HG03280 (cell line): Measurements from ENCODE around the gene EME1.

ENCODE experiments used
- ATAC-seq: cut with Tn5 transposase; IDR thresholded peaks from one replicate; pipeline ENCODE4 v1.9.1; 2021; ENCODE audit warnings: mild to moderate bottlenecking, moderate library complexity; ENCODE audit not compliant: unreplicated experiment

The EME1 gene

DNA sequence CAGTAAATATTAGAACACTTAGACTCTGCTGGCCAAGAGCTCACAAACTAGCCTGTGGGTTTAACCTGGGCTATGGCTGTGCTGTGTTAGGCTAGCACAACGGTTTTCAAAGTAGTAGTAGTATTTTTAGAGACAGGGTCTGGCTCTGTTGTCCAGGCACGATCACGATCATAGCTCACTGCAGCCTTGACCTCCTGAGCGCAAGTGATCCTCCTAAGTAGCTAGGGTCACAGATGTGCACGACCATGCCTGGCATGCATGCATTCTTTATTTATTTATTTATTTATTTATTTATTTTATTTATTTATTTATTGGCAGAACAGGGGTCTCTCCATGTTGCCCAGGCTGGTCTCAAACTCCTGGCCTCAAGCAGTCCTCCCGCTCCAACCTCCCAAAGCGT, 10.4 kb upstream of the EME1 start:
- no peak for ATAC-seq

DNA sequence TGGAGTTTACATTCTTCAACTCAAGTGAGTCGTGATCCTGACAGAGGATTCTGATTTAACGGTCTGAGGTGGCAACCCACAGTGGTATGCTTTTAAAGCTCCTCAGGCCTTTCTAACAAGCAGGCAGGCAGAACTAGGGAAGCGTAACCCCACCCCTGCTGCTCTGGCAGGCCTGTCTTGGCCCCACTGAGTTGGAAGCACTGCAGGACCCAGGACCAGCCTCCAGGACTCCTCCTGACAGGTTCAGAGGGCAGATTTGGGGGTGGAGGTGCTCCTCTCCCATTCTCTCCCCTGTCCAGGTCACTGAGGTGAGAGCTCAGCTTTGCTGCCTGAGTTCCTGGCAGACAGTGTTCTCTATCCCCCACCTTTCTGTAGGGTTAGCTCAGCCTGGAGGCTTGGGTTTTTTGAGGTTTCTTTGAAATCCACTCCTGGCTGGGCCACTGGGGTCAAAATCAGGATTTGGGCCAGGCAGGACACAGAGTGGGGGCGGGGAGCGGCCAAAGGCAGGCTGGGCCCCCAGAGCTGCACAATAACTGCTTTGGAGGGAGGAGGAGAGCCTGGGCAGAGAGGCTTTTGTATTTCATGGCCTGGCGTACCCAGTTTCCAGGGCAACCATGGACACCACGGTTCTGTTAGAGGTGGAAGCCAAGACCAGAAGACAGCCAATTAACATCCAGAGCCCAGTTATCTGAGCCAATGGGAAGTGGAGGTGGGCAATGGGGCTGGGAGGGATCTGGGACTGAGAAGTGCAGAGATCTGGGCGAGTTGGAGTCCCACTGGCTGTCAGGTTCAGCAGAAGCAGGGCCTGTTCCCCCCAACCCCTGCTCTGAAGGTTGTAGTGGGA, 9.6 kb upstream of the EME1 start:
- ATAC-seq = no peak

- ATAC-seq = no peak
Observed at GRCh38 chr17:50364061-50364458, 9.0 kb upstream of the EME1 start.

- no peak for ATAC-seq
Observed at GRCh38 chr17:50364715-50365114, 8.3 kb upstream of the EME1 start.

DNA sequence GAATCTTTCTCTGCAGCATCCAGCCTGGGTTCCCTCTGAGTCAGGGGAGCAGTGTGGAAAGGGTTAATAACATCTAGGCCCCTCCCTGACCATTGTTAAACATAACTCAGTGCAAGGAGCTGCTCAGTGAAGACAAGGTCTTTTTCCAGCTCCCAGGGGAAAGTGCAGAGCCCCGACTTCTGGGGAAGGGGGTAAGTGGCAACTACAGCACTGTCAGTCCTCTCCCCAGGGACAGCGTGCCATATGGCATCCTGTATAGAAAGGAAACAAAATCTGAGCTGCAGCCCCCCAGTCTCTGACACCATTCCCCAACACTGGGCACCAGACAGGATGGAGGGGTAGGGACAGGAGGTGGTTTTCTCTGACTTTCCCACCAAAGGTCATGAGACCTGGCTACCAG, 7.9 kb upstream of the EME1 start:
- no peak for ATAC-seq

- ATAC-seq = no peak
Observed at GRCh38 chr17:50365649-50366393, 7.2 kb upstream of the EME1 start.

GRCh38 chr17:50367401-50367800, 5.6 kb upstream of the EME1 start:
- ATAC-seq = no peak

GRCh38 chr17:50370052-50370451, 3.0 kb upstream of the EME1 start:
- ATAC-seq = no peak

- ATAC-seq = no peak
Observed at GRCh38 chr17:50371526-50371925, 1.5 kb upstream of the EME1 start.

DNA sequence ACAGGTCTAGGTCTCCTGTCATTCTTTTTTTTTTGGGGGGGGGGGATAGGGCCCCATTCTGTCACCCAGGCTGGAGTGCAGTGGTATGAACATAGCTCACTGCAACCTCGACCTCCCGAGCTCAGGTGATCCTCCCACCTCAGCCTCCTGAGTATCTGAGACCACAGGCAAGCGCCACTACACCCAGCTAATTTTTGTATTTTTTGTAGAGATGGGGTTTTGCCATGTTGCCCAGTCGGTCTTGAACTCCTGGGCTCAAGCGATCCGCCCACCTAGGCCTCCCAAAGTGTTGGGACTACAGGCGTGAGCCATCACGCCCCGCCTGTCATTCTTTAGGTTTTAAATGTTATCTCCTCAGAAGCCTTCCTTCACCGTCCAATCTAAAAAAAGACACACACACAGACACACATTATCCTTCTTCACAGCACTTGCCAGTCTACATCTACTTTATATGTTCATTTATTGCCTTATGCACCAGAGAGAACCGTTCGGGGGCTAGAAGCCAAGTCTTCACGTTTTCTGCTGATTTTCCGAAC, 739 bp upstream of the EME1 start:
- peak; percentile 11 for ATAC-seq

DNA sequence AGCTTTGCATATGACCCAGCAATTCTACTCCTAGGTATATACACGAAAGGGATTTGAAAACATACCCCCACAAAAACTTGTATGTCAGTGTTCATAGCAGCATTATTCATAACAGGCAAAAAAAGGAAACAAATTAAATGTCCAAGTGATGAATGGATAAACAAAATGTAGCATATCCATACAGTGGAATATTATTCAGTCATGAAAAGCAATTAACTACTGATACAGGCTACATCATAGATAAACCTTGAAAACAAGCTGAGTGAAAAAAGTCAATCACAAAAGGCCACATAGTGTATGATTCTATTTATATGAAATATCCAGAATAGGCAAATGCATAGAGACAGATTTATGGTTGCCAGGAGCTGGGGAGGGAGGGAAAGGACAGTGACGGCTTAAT, 676 bp downstream of the EME1 start:
- no peak for ATAC-seq

- no peak for ATAC-seq
Observed at GRCh38 chr17:50375858-50376538, 3.0 kb downstream of the EME1 start.

DNA sequence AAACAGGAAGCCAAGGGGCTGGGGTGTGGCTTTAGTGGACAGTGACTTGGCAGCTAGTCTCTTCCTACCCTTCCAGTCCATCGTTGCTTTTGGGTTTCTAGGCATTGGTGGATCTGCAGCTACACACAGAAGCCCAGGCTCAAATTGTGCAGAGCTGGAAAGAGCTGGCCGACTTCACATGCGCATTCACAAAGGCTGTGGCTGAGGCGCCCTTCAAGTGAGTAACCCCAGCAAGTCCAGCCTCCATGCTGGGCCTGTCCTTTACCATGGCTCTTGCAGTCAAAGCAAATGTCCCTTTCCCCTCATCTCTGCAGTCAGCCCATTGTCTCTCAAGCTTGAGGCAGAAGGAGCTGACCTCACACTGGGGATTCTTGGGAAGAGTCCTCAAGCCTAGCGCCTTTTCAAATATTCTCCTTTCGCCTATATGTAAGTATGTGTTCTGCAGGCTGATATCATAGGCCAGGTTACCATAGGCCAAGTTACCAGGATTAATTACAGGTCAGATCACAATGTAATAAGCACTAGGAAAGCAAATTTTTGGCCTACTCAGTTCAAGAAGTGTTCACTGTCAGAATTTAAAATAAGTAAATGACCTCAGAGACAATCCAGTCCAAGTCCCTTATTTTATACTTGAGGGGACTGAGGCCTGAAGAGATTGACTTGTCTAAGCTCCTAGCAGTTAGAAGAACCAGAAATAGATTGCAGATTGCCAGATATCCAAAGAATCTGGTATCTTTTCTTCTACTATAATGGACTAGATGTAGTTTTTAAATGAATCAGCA, 6.5 kb downstream of the EME1 start:
- ATAC-seq = no peak

- ATAC-seq = no peak
Observed at GRCh38 chr17:50380369-50381259, 7.6 kb downstream of the EME1 start.

- no peak for ATAC-seq
Observed at GRCh38 chr17:50381260-50381815, 8.3 kb downstream of the EME1 start.

DNA sequence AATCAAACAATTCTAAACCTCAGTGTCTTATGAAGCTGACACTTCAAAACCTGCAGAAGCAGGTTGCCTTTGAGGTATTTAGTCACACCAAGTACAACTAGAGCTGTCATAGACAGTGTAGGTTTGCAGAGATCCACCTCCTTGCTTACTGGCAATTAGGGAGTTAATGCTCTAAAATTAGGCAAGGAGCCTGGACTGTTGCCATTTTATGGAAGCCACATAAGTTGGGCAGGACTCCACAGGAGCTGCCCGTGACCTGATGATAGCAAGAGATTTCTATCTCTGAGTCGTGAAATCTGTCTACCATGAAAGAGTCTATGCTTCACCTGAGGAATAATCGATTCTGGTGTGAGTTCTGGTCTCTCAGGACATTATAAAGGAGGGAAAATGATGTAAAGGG, 8.9 kb downstream of the EME1 start:
- no peak for ATAC-seq

DNA sequence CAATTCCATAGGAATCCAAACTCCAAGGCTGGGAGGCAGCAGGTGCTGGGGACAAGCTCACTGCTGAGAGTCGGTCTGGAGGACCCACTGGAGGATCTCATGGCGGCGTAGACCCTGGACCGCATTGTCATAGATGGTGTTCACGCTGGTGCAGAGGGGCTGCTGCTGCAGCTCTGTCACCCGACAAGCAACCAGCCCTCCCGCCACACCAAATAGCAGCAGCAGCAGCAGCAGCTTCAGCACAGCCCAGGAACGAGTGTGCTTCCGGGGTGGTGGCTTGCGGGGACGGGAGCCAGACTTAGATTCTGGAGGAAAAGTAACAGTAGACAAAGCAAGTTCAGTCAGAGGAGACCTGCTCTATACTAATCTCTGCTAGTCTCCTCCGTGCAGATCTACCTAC, 9.9 kb downstream of the EME1 start:
- ATAC-seq = no peak

DNA sequence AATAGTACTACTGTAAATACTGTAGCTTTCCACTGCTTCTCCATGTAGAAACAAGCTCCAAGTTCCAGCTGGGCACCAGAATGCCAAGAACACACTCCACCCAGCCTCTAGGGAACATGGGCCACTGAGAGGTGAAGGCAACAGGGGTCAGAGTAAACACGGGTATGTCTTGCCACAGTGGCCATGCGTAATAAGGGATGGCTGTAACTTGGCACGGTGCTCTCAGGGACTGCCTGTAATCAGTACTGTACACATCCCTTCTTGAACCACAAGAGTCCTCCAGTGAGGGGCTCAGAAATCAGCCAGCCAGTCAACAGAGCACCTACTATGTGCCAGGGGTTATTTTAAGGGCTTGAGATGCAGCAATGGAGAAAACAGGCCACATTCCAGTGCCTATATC, 13.5 kb downstream of the EME1 start:
- no peak for ATAC-seq

- ATAC-seq = no peak
Observed at GRCh38 chr17:50388728-50389127, 15.7 kb downstream of the EME1 start.
